Inflammatory macrophage treated with lipopolysaccharide for 1 hour (primary cell): ENCODE data around the gene SYNGR2.

Experiments
- DNase-seq, 2 donors: peaks; one replicate each; pipeline ENCODE4 v3.0.0-alpha.2; 2020 to 2022

Gene SYNGR2

DNA sequence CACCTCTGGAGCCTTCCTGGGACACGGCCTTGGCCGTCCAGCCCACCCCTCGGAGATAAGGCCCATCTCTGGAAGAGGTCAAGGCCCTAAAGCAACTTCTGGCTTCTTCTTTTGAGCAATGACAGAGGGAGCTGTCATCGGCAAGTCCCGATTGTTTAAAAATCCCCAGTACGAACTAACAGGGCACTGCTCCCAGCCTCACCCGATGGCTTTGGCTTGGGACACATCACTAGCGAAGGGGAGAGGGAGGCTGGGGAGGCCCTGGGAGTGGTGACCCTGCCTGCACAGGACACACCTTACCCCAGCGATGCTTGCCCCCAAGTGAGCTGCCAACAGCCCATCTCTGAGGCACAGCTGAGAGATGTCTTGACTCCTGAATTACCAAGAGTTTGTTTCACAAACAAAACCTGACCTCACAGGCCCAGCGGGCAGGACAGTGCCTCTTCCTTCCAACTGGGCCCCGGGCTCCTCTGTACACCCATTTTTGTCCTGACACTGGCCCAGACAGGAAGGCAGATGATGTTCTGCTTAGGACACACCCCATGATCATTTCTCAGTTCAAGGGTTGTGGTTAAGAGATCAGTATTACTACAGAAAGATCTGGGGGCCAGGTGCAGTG lies 4.8 kb downstream of the SYNGR2 start:
- peak; percentile 46 to 76 for DNase-seq

DNA sequence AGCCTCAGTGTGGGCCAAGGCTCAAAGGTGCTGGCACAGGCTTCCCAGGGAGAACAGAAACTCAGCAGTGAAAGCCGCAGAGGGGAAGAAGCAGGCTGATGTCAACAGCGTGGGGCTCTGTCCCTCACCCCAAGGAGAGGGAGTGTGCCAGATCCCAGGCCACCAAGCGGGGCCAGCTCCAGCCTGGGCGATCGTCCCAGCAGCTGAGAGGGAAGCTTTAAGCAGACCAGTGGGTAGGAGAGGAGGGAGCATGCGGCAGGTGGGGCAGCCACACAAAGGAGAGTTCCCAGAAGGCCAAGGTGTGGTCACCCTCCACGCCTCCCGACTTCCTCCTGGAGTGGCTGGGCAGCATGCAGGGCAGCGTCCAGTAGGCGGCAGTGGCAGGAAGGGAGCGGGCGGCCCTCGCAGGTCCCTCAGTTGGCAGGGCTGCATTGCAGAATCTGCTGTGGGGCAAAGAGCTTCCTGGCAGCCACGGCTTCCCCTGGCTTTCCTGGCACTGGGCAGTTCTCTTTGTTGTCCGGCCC lies 6.0 kb downstream of the SYNGR2 start:
- peak; percentile 78 to 79 for DNase-seq

- DNase-seq, result no peak
These were observed 6.7 kb downstream of the SYNGR2 start for GRCh38 chr17:78174870-78175642.

DNA sequence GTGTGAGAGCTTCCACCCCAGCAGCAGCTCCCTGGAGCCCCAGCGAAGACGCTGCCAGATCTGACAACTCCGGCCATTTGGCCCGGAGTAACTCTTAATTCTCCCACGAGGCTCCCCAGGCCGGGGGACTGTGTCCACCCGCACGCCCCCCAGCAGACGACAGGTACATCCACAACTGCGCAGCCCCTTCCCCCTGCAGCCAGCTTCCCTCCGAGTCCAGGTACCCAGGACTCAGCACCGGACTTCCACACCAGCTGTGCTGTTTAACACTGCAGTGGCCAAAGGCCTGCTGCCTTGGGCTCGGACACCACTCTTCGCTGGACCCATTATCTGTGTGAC lies 7.2 kb downstream of the SYNGR2 start:
- no peak for DNase-seq

DNA sequence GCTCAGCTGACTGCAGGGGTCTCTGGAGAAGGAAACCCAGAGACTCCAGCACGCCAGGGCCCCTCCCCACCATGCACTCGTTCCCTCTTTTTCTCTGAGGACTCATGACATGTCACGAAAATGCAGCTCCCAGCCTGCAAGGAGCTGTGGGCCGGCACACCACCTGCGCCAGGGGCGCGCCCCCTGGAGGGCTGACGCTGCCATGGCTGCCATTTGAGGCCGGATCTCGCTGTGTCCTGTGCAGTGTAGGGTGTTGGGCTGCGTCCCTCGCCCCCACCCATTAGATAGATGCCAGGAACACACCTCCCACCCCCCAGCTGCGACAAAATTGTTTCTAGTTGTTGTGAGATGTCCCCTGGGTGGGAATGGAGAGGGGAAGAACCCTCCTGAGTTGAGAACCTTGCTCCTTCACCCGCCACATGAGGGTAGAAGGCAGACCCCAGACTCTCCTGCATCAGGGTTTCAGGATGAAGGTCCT lies 8.2 kb downstream of the SYNGR2 start:
- peak; percentile 46 to 78 for DNase-seq

DNA sequence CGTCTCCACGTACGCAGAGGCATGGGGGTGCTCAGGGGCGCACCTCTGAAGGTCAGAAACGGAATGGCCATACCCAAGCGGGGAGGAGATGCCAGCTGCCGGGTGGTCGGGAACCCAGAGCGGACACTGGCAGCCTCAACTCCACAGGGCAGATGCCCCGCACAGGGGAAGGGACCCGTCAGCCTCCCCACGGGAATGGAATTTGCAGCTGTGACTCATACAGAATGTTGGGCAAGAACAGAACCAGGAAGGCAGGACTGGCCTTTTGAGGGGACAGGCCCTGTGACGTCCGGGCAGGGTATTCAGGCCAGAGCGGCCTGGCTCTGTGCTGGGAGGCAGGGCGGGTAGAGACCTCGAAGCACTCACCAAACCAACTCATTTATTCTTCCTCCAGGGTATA lies 11.0 kb downstream of the SYNGR2 start:
- peak; percentile 71 for DNase-seq

DNA sequence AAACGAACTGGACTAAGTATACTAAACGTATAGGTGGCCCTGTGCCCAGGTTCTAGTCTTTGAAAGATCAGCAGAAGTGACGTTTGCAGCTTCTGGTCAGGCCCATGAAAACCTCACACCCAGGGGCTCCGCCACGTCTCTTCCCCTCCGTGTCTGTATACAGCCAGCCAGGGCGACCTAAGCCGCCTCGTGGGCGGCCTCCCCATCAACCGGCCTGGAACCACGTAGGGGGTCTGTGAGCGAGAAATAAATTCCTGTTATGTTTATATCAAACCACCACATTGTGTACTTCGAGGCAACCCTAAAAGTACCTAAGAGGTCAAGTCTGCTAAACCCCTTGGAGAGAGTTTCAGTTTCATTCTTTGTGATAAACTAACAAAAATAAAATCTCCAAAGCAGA lies 11.7 kb downstream of the SYNGR2 start:
- DNase-seq, result no peak

DNA sequence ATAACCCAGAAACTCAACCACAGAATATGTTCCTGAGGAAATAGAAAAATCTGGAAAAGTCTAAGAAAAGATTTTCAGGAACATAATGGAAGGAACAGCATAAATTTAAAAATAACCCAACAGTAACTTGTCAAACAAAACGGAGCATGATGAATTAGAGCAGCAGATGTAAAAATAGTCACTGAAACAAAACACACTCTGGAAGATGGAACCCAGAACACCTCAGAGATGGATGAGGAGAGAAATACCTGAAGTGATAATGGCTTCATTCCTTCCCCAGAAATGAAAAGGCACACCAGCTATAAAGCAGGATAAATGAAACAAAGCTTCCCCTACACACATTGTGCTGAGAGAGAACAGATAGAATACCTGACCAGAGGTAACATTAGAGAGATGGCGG lies 12.1 kb downstream of the SYNGR2 start:
- no peak for DNase-seq

DNA sequence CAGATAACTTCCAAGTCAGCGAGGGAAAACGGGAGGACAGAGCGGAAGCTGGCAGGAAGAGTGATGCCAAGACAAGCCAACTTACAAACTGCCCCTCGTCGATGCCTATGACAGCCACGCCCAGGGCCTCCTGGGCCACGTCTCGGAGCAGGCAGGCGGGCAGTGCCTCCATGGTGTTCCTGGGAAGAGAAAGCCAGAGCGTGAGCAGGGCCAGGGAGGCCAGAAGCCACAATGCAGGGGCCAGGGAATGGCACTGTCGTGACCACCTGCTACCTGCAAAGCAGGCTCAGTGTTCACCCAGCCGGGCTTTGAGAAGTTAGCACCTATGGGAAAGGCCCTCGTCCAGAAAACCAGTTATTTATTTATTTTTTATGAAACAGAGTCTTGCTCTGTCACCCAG lies 14.1 kb downstream of the SYNGR2 start:
- DNase-seq, result no peak

DNA sequence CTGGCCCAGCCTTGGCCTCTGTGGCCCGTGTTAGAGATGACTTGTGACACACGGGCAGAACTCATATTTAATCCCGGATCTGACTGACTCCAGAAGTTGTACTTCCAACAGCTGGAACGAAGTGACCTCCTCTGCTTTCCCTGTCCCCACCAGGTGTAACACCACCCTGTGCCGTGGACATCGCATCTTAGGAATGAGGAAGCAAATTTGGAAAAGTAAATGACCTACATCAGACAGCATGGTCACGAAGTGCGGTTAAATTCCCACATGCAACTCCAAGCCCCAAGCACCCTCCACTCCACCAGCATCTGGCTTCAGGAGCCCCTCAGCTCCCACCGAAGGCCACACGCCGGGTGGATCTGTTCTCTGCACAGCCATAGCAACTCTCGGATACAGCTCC lies 15.5 kb downstream of the SYNGR2 start:
- no peak for DNase-seq

DNA sequence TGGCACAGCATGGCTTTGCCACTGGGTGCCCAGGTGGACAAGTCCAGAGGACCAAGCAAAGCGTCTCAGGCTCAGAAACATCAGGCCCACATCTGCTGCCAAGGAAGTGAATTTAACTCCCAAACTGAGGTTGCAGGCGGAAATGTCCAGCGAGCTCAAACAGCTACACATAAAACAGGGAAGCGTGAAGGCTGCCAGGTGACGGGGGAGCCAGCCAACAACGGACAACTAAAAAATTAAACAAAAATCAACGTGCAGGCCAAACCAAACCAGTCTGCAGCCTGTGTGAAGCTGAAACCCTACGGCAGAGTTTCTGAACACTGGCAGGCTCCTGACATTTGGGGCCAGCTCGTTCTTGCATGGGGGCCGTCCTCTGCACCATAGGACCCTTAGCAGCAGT lies 16.0 kb downstream of the SYNGR2 start:
- no peak for DNase-seq

- DNase-seq, result no peak
These were observed 16.5 kb downstream of the SYNGR2 start for GRCh38 chr17:78184868-78185267.

DNA sequence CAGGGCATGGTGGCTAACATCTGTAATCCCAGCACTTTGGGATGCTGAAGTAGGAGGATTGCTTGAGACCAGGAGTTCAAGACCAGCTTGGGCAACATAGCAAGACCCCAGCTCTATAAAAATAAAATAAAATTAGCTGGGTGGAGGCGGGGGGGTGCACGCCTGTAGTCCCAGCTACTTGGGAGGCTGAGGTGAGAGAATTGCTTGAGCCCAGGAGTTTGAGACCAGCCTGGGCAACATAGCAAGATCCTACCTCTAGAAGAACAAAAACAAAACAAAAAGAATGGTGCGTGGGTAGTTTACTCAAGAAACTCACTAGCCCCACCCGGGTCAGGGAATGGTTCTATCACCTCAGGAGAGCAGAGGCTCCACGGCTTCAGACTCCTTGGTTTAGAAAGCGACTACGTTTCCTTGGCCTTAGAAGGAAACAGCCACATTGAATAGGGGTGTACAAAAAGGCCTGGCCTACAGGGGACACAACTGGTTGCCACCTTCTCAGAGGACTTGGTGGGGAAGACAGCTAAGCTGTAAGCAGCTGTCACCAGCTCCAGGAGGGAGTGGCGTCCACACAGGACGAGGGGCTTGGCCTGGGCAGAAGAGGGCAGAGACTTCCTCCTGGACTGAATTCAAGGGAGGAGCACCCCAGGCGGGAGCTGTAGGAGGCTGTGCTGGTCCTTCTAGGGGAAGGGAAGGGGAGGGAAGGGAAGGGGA lies 17.8 kb downstream of the SYNGR2 start:
- peak; percentile 49 to 64 for DNase-seq

- peak; percentile 98 to 99 for DNase-seq
These were observed 18.6 kb downstream of the SYNGR2 start, which contains the start of the genes AFMID and TK1 for GRCh38 chr17:78186692-78187595. Gene AFMID, plus strand, starts transcription at chr17:78187362. Its CDS starts 9 bp downstream, at chr17:78187371. Gene TK1, minus strand, starts transcription at chr17:78187052. Its CDS starts 58 bp downstream, at chr17:78186994.

GRCh38 chr17:78196716-78197115 lies 28.3 kb downstream of the SYNGR2 start:
- no peak for DNase-seq

DNA sequence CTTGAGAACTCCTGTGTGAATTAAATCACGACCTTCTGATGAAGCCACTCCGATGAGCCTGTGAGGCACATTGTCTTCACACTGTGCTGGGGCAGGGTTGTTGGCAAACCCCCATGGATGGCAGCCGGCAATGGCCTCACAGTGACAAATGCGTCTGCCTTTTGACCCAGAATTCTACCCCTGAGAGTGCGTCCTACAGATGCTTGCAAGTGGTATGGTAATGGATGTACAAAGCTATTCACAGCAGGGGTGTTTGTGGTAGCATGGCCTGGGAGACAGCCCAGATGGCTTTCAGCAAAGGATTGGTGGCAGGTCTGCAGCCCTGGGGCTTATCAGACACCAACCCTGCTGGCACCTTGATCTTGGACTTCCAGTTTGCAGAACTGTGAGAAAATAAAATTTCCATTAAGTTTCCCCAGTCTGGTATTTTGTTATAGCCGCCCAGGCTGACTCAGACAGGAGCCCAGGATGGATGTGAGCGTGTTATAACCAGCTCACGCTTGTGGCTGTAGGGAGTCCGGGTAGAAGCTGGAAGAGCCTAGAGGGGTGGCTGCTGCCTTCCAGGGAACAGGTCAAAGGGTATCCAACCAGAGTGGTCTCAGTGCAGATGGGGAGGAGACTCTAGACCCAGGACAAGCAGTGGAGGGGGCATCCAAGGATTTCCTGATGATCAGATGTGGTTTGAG lies 28.9 kb downstream of the SYNGR2 start:
- DNase-seq, result no peak

GRCh38 chr17:78200451-78200850 lies 32.1 kb downstream of the SYNGR2 start:
- DNase-seq, result no peak

DNA sequence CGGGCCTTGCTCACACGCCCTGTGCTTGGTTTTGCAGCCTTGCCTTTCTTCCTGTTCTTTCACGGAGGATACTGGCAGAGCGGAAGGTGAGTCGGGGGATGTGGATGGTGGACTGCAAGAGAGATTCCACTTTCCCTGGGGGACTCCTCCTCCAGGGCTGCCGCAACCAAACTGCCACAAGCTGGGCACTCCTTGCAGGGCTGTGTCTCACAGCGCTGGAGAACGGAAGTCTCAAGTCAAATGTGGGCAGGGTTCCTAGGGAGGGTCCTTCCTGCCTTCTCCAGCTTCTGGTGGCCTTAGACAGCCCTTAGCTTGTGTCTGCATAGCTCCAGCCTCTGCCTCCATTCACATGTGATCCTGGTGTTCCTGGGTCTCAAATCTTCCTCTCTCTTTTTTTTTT lies 34.3 kb downstream of the SYNGR2 start:
- DNase-seq, result no peak

- no peak for DNase-seq
These were observed 36.2 kb downstream of the SYNGR2 start for GRCh38 chr17:78204387-78205123.

DNA sequence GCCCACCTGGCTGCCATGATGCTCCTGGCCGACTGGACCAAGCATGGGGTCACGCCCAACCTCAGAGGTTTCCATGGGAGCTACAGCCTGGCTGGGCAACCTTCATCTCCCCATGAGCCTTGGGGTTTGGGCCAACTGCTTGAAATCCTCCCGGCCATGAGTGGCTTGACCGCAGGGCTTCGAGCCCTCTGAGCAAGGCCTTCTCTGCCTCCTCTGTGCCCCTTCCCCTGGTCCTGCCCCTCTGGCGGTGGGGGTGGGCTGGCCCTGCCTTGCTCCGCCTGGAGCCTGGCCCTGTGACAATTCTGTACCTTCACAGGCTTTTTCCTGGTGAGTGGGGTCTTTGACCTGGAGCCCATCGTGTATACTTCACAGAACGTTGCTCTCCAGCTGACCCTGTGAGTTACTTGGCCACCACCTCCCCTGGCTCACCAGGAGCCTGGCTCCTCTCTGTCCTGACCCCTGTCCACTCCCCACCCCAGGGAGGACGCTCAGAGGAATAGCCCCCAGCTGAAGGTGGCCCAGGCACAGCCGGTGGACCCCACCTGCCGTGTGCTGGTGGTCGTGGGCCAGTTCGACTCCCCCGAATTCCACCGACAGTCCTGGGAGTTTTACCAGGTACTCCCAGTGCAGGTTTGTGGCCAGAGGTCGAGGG lies 36.9 kb downstream of the SYNGR2 start:
- no peak for DNase-seq

DNA sequence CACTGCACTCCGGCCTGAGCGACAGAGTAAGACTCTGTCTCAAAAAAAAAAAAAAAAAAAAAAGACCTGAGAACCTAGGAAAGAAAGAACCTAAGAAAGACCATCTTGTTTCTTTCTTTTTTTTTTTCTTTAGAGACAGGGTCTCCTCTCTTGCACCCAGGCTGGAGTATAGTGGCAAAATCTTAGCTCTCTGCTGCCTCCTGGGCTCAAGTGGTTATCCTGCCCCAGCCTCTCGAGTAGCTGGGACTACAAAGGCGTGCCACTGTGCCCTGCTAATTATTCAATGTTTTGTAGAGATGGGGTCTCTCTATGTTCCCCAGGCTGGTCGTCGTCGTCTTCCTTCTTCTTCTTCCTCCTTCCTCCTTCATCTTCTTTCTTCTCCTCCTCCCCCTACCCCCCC lies 37.9 kb downstream of the SYNGR2 start:
- no peak for DNase-seq
